Ovary (tissue), 9 donors: ENCODE measurements around the gene TTC28. TPM values are rescaled to one million over a fixed set of nuclear protein-coding genes. Genes with fewer than 3 reads are reported as not detected.

Experiments
- DNase-seq, 5 donors: peaks; one replicate each; pipeline ENCODE4 v3.0.0-alpha.2; 2019 to 2020
- H3K27ac ChIP-seq, 2 donors: fragments of 200-600 bp; one replicate each; pipeline versions ENCODE4 v1.5.1 to v1.8.0; 2019 to 2022
- H3K27me3 ChIP-seq: fragments of 200-600 bp; one replicate; pipeline ENCODE4 v1.8.0; 2022
- H3K36me3 ChIP-seq: fragments of 200-600 bp; sonication (generic); one replicate; pipeline ENCODE4 v1.5.1; 2019
- H3K4me1 ChIP-seq: one replicate; pipeline ENCODE4 v1.8.1; 2013; ENCODE audit warnings: mild to moderate bottlenecking, moderate library complexity; ENCODE audit not compliant: insufficient read depth
- H3K4me3 ChIP-seq: fragments of 200-600 bp; sonication (generic); one replicate; pipeline ENCODE4 v1.5.1; 2017
- H3K9me3 ChIP-seq, 2 donors: fragments of 200-600 bp in 1 of 2; sonication (generic) in 1 of 2; one replicate each; pipeline versions ENCODE4 v1.5.1 to v1.8.1; 2013 to 2019; ENCODE audit warnings: mild to moderate bottlenecking in 1 of 2, moderate library complexity in 1 of 2
- EP300 ChIP-seq: sonication (generic); formaldehyde crosslinking; IDR thresholded peaks from one replicate; pipeline ENCODE4 v1.6.1; 2017; ENCODE audit warnings: antibody characterized with exemption
- POLR2A ChIP-seq: fragments of 450-650 bp; IDR thresholded peaks from one replicate; pipeline ENCODE4 v1.6.1; 2017; ENCODE audit warnings: antibody characterized with exemption, mild to moderate bottlenecking, moderate library complexity
- WGBS, 3 donors: extraction: QIAGEN DNeasy Blood & Tissue Kit in 1 of 3; methylation state at CpG; one replicate each; pipeline versions ENCODE4 v1.1.5 to v1.1.7; 2013 to 2017; 5-methylcytosine and 5-hydroxymethylcytosine counted together
- intact Hi-C, 4 donors: fragments of 100-400 bp; cut with DNase I; formaldehyde crosslinking; loops; one replicate each; pipeline versions ENCODE4 v1.11.0 to v1.15.1; 2022 to 2023
- polyA plus RNA-seq, 2 donors: library from polyadenylated mRNA; stranded (reverse); fragments of 200-250 nt in 1 of 2; fragments of 350-450 nt in 1 of 2; fragmentation: Illumina TruSeq in 1 of 2; extraction: RNeasy Lipid Tissue Mini Kit (QIAGEN cat#74804) in 1 of 2; gene quantifications; one replicate each; pipeline ENCODE4 v1.2.3, GENCODE V29; 2013 to 2014
- total RNA-seq, 7 donors: library from RNA; depleted of rRNA in 2 of 7; stranded (reverse); fragments of >200 nt in 2 of 7; fragmentation: NEBNext Ultra II Directional in 3 of 7; extraction: Animal tissue kit (Norgen Biotek cat#: 25700) in 3 of 7; gene quantifications; one replicate each; pipeline versions ENCODE4 v1.1.0 to v1.2.4, GENCODE V29; 2016 to 2023
- TF ChIP-seq, protein P1 (sequence below), 3 donors: fragments of 450-650 bp in 2 of 3; fragments of 200-600 bp in 1 of 3; IDR thresholded peaks; one replicate each; pipeline versions ENCODE4 v1.5.1 to v1.8.0; 2016 to 2022; ENCODE audit warnings: antibody characterized with exemption in 3 of 3, mild to moderate bottlenecking in 1 of 3
- donor health status: DM: no; HTN: no; CAD: no; lungs with moderate emphysema.
- donor health status: DM: no; HTN: no; CAD: no.
- donor health status: Bipolar disorder and iron deficiency.
- donor health status: DM: yes; HTN: yes; CAD: no.
- donor health status: DM: no; HTN: no; CAD: no.
- donor health status: DM: yes; HTN: yes; CAD: no.

TTC28 gene
- total and polyA plus RNA-seq, 9 donors, result 16.7 to 127 (median 72.9) TPM

DNA sequence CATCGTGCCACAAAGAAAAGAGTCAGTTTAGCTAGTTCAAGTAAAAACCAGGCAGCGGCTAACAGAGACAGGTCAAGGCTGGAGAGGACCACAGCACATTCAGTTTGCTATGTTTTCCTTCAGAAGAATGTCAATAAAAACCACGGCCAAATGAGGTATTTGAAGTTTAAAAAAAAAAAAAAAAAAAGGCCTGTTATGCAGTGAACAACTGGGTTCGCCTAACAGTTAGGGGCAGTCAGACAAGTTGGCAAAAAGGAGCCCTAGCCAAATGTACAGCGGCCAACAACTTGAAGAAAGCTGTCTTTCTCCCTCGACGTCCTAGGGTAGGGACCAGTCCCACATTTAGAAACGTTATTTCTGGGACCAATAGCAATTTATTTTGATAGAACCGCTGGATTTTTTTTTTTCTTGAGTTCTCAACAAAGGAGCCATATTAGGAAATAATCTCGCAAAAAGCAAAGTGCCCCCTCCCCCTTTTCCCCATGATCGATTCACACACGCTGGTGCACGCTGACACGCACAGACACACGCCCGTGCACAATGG is 237.8 kb downstream of the TTC28 start:
- H3K27me3 ChIP-seq, result no peaks in the 10 kb centered on the region
- H3K27ac ChIP-seq, result peak overlapping the region; percentile 26 to 79

DNA sequence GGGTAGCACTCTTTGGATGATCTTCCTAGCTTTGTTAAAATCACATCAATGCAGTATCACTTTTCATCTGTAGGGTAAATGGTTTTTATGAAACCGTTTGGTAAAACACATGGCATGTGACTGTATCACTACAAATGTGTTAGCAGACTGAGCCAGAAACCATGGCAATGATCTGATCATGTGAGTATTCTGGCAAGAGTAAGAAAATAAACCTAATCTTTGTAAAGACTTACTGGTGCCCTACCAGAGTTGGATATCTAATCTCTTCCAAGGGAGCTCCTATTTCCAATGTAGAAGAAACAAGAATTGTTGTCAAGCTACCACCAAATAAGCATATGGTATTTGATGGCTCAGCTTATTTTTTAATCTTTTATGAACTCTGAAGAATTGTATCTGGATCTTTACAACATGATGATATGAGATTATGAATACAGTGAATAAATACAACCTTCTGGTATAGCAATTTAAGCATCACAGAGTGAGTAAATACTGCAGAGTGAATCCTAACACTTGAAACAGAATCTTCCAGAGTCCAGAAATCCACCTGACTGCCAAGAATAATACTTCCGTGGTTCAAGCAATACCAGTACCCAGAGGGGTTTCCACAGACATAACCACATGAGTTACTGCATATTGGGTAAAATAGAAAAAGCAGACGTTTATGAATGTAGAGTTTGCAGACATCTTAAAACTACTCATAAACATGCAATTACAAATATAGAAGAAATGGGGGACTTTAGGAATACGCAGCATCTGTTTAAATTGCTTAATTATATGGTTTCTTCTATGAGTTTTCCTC is 238.8 kb downstream of the TTC28 start:
- Histone ChIP-seq H3K9me3 (no peaks in the 10 kb centered on the region), H3K4me1 (peaks cover 19% of the 10 kb centered on the region), H3K4me3 (no peak overlapping the region), H3K27ac (peak overlapping the region in 1 of 2 donors; percentile 79), H3K36me3 (no peaks in the 10 kb centered on the region), H3K27me3 (no peaks in the 10 kb centered on the region)
- TF ChIP-seq EP300 (no peak), POLR2A (no peak)
- TF ChIP-seq, protein P1, sequence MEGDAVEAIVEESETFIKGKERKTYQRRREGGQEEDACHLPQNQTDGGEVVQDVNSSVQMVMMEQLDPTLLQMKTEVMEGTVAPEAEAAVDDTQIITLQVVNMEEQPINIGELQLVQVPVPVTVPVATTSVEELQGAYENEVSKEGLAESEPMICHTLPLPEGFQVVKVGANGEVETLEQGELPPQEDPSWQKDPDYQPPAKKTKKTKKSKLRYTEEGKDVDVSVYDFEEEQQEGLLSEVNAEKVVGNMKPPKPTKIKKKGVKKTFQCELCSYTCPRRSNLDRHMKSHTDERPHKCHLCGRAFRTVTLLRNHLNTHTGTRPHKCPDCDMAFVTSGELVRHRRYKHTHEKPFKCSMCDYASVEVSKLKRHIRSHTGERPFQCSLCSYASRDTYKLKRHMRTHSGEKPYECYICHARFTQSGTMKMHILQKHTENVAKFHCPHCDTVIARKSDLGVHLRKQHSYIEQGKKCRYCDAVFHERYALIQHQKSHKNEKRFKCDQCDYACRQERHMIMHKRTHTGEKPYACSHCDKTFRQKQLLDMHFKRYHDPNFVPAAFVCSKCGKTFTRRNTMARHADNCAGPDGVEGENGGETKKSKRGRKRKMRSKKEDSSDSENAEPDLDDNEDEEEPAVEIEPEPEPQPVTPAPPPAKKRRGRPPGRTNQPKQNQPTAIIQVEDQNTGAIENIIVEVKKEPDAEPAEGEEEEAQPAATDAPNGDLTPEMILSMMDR (IDR thresholded peaks at IDR 0.05), result no peak
- no peak for DNase-seq
- 11 to 12% (median 11%) methylated on average over 4 of the region's 4 CpGs for WGBS, 3 donors
- intact Hi-C loops, result loop anchor here in 2 of 4 donors (5.0 to 10.0 kb wide), 2 partner anchors 388 to 416 kb away; no protein-coding TSS in a partner anchor

More for the DNA sequence above, 237.8 kb downstream of the TTC28 start:
- peak overlapping the region; percentile 56 for H3K4me3 ChIP-seq
- WGBS, 3 donors, result 1 to 2% (median 2%) methylated on average over 16 of the region's 16 CpGs
- no peaks in the 10 kb centered on the region for H3K36me3 ChIP-seq
- H3K9me3 ChIP-seq, result no peaks in the 10 kb centered on the region
- intact Hi-C loops, result loop anchor here in 2 of 4 donors (5.0 to 10.0 kb wide), 2 partner anchors 389 to 417 kb away; no protein-coding TSS in a partner anchor
- TF ChIP-seq, protein P1 (IDR thresholded peaks at IDR 0.05), result no peak
- TF ChIP-seq POLR2A (no peak), EP300 (no peak)
- peaks cover 16% of the 10 kb centered on the region for H3K4me1 ChIP-seq
- peak; percentile 35 to 63 (median 40) for DNase-seq

DNA sequence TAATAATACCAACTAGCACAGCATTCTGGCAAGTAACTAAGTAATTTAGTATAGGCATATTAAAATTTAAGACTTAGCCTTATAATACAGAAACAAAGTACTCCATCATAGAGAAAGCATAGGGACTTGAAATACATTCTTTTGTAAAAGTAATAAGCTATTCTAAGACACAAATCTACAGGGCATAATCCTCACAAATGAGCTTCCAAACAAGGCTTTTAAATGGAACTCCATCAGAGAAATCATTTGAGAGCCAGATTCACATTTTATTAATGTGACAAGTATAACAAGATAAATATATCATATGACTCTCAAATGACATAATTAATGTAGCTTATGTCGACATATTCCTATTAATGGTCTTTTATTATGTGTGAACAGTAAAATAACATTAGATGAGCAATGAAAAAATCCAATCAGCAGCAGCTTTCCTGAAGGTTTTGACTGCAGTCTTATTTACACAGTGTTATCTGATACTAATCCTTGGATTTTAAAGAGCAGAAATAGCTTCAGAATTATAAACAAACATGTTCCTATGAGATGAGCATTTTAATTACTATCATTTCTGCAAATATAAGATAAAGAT is 241.4 kb downstream of the TTC28 start:
- H3K27me3 ChIP-seq, result no peaks in the 10 kb centered on the region
- H3K9me3 ChIP-seq, result no peaks in the 10 kb centered on the region
- H3K4me1 ChIP-seq, result peaks cover 22% of the 10 kb centered on the region
- DNase-seq, result no peak
- no peaks in the 10 kb centered on the region for H3K36me3 ChIP-seq
- TF ChIP-seq EP300 (no peak), POLR2A (no peak)
- TF ChIP-seq, protein P1 (IDR thresholded peaks at IDR 0.05), result no peak
- intact Hi-C loops, result no loop called here
- no peak overlapping the region for H3K4me3 ChIP-seq
- H3K27ac ChIP-seq, result peak overlapping the region in 1 of 2 donors; percentile 79
- 40 to 67% (median 46%) methylated on average over 1 of the region's 1 CpG for WGBS, 3 donors

DNA sequence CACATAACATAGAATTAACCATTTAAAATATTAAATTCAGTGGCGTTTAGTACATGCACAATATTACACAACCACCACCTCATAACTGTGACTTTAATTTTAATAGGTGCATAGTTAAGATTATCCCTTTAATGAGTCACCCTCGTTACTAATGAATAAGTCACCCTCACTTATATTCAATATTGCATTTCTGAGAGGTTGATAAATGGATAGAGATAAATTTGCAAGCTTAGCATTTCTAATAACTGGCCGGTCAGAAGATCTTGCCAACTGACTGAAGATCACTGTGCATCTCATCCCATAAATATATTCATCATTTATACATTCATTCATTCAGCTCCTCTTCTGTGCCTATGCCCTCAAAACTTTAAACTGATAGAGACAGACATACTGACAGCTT is 243.7 kb downstream of the TTC28 start:
- peaks cover 20% of the 10 kb centered on the region for H3K4me1 ChIP-seq
- no peak overlapping the region for H3K27ac ChIP-seq
- H3K9me3 ChIP-seq, result no peaks in the 10 kb centered on the region
- no peak overlapping the region for H3K4me3 ChIP-seq
- WGBS, 3 donors, result 86 to 92% (median 89%) methylated on average over 3 of the region's 3 CpGs
- H3K27me3 ChIP-seq, result no peaks in the 10 kb centered on the region
- no peak for DNase-seq
- TF ChIP-seq, protein P1 (IDR thresholded peaks at IDR 0.05), result no peak
- TF ChIP-seq EP300, result no peak
- TF ChIP-seq POLR2A, result no peak
- no peaks in the 10 kb centered on the region for H3K36me3 ChIP-seq
- intact Hi-C loops, result no loop called here
